GM21529 (cell line): ENCODE results near the gene TECPR2.

Experiments used
- ATAC-seq: cut with Tn5 transposase; IDR thresholded peaks from one replicate; pipeline ENCODE4 v1.9.1; 2021; ENCODE audit not compliant: unreplicated experiment

The TECPR2 gene

GRCh38 chr14:102374264-102374663 is 11.5 kb downstream of the TECPR2 start:
- ATAC-seq: no peak

GRCh38 chr14:102375119-102375518 is 12.4 kb downstream of the TECPR2 start:
- no peak for ATAC-seq

GRCh38 chr14:102377696-102378095 is 15.0 kb downstream of the TECPR2 start:
- ATAC-seq: no peak

GRCh38 chr14:102378830-102379229 is 16.1 kb downstream of the TECPR2 start:
- ATAC-seq: no peak

GRCh38 chr14:102387086-102387485 is 24.3 kb downstream of the TECPR2 start:
- no peak for ATAC-seq

- no peak for ATAC-seq
Observed at GRCh38 chr14:102389246-102389645, 26.5 kb downstream of the TECPR2 start.

GRCh38 chr14:102390064-102390855 is 27.5 kb downstream of the TECPR2 start:
- no peak for ATAC-seq

- no peak for ATAC-seq
Observed at GRCh38 chr14:102392506-102392905, 29.8 kb downstream of the TECPR2 start.

GRCh38 chr14:102394717-102395375 is 32.1 kb downstream of the TECPR2 start:
- no peak for ATAC-seq

GRCh38 chr14:102396521-102396920 is 33.8 kb downstream of the TECPR2 start:
- no peak for ATAC-seq

GRCh38 chr14:102403028-102403427 is 40.3 kb downstream of the TECPR2 start:
- ATAC-seq: no peak

GRCh38 chr14:102407258-102407657 is 44.5 kb downstream of the TECPR2 start:
- no peak for ATAC-seq

- ATAC-seq: no peak
Observed at GRCh38 chr14:102408724-102409123, 46.0 kb downstream of the TECPR2 start.

- no peak for ATAC-seq
Observed at GRCh38 chr14:102415671-102416070, 52.9 kb downstream of the TECPR2 start.

GRCh38 chr14:102417001-102417431 is 54.3 kb downstream of the TECPR2 start:
- no peak for ATAC-seq

- no peak for ATAC-seq
Observed at GRCh38 chr14:102417646-102418045, 54.9 kb downstream of the TECPR2 start.

GRCh38 chr14:102418169-102418852 is 55.6 kb downstream of the TECPR2 start:
- ATAC-seq: no peak

- ATAC-seq: no peak
Observed at GRCh38 chr14:102418853-102419240, 56.1 kb downstream of the TECPR2 start.

GRCh38 chr14:102419276-102419675 is 56.5 kb downstream of the TECPR2 start:
- ATAC-seq: no peak

- no peak for ATAC-seq
Observed at GRCh38 chr14:102419716-102420115, 57.0 kb downstream of the TECPR2 start.

- no peak for ATAC-seq
Observed at GRCh38 chr14:102421411-102422057, 58.8 kb downstream of the TECPR2 start.
